GM19239 (cell line): ENCODE data around the gene INPP4B.
"Not testable (repeated sequence)": the region's sequence is repeated elsewhere in the genome, so short reads cannot be mapped to it uniquely, and the experiment has no call there.

ENCODE experiments used
- DNase-seq: peaks from one replicate; pipeline ENCODE4 v3.0.0; 2011; ENCODE audit warnings: low spot score; ENCODE audit not compliant: insufficient read length
- FAIRE-seq: peaks from 2 replicates; lab custom pipeline; 2011; peaks lifted over from hg19 to GRCh38; lab: Jason Lieb, UNC

The INPP4B gene

DNA sequence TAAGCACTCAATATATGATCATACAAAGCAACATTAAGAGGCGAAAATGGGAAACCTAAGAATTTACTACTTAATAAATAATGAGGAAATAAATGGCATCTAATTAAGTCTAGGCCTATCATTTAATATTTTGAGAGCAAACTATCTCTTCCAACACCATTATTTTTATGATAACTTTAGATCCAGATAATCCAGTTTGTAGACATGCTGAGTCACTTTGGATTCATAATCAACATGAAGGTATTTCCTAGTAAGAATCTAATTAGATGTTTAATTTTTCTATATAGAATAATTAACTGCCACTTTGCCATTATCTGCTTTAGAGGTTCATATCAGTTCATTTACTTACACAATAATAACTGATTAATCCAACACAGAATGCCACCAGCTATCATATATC, 336.2 kb downstream of the INPP4B start:
- DNase-seq: no peak
- no peak for FAIRE-seq

DNA sequence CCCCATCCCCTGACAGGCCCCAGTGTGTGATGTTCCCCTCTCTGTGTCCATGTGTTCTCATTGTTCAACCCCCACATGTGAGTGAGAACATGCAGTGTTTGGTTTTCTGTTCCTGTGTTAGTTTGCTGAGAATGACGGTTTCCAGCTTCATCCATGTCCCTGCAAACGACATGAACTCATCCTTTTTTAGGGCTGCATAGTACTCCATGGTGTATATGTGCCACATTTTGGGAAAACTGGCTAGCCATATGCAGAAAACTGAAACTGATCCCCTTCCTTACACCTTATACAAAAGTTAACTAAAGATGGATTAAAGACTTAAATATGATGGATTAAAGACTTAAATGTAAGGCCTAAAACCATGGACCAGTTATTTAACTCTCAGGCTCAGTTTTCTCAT, 336.7 kb downstream of the INPP4B start:
- not testable (repeated sequence) for DNase-seq, FAIRE-seq

DNA sequence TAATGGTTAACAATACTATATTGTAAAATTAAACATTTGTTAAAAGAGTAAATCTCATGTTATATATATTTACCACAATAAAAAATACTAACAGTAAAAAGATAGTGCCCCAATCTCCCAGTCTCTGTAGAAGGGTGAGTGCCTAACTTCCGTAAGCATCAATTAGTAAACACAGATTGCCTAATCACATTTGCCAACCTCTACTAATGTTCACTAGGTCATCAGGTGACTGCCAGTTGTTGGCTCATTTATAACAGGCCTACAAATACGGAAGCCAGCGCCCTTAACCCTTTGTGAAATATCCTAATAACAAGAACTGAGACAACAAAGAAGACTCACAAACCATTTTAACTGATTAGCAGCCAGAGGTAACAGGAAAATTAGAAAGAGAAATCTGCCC, 345.1 kb downstream of the INPP4B start:
- DNase-seq (no peak), FAIRE-seq (no peak)

GRCh38 chr4:142497606-142498005, 348.5 kb downstream of the INPP4B start:
- FAIRE-seq (no peak), DNase-seq (no peak)

GRCh38 chr4:142493255-142494110, 352.6 kb downstream of the INPP4B start:
- no peak for DNase-seq

GRCh38 chr4:142485452-142485851, 360.6 kb downstream of the INPP4B start:
- FAIRE-seq: no peak
- no peak for DNase-seq

More at GRCh38 chr4:142493255-142494110, 352.6 kb downstream of the INPP4B start:
- no peak for FAIRE-seq

GRCh38 chr4:142480244-142480643, 365.9 kb downstream of the INPP4B start:
- FAIRE-seq (no peak), DNase-seq (no peak)

DNA sequence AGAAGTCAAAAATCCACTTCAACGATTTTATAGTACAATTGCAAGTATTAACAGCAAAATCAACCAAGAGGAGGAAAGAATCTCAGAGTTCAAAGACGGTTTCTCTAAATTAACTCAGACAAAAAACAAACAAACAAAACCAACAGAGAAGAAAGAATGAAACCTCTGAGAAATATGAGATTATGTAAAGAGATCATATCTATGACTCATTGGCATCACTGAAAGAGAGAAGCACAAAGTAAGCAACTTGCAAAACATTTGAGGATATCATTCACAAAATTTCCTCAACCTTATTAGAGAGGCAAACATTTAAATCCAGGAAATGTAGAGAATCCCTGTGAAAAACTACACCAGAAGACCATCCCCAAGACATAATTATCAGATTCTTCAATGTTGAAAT, 370.4 kb downstream of the INPP4B start:
- FAIRE-seq (no peak), DNase-seq (no peak)

- no peak for DNase-seq
- FAIRE-seq: no peak
These were observed 371.6 kb downstream of the INPP4B start for GRCh38 chr4:142474398-142475087.

DNA sequence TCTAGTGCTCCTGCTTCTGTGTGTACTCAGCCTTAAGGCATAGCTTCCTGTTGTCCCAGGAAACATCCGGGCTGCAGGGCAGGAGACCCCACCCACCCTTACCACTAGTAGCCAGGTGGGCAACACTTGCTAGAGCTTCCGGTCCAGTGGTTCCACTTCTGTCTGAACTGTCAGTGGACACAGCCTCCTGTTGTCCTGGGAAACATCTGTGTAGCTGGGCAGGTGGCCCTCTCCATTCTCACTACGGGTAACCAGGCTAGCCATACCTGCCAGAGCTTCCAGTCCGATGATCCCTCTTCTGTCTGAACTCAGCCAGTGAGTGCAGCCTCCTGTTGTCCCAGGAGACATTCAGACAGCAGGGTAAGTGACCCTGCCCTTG, 372.2 kb downstream of the INPP4B start:
- DNase-seq: no peak

GRCh38 chr4:142473218-142473959, 372.7 kb downstream of the INPP4B start:
- FAIRE-seq: no peak
- DNase-seq: no peak

More for the DNA sequence above, 372.2 kb downstream of the INPP4B start:
- FAIRE-seq: no peak

- FAIRE-seq (no peak), DNase-seq (no peak)
These were observed 379.0 kb downstream of the INPP4B start for GRCh38 chr4:142467088-142467487.

- DNase-seq: no peak
- no peak for FAIRE-seq
These were observed 380.6 kb downstream of the INPP4B start for GRCh38 chr4:142465526-142465925.

DNA sequence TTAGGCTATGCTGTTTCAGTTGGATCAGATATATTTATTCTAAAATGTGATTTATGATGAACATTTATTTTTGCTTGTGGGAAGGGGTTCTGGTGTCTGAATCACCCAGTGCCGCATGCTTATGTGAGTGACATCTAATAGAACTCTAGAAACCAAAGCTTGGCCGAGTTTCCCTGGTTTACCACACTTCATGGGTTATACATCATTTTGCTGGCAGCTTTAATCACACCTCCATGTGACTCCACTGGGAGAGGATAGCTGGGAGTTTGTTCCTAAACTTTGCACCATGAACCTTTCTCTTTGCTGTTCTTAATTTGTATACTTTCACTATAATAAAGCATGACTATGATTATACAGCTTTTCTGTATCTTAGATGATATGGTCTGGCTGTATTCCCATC, 382.9 kb downstream of the INPP4B start:
- FAIRE-seq (no peak), DNase-seq (no peak)

- no peak for DNase-seq
- FAIRE-seq: no peak
These were observed 393.8 kb downstream of the INPP4B start for GRCh38 chr4:142452161-142452855.

DNA sequence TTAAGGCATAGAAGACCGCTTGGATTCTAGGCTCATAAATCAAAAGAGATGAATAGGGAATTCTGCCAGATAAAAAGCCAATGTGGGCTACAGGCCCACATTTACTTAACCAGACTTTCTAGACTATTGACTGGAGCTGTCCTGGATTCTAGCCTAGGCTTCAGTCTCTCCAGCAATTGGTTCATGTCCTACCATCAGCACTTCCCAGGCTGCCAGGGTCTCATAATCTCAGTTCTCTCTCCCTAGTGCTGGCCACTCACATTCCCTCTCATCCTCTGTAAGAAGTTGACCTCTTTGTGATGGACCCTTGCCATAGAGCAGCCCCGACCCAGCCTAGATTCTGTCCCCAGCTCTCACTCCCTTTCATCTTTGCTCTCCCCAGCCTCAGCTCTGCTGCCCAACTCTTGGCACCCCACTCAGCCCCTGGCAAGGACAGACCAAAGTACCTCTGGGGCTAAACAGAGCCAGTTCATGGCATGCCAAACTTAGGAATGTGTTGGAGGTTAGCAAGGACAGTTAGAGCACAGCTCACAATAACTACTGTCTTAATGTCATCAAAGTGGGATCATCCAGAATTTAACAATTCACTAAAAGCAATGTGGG, 396.2 kb downstream of the INPP4B start:
- no peak for DNase-seq
- no peak for FAIRE-seq

DNA sequence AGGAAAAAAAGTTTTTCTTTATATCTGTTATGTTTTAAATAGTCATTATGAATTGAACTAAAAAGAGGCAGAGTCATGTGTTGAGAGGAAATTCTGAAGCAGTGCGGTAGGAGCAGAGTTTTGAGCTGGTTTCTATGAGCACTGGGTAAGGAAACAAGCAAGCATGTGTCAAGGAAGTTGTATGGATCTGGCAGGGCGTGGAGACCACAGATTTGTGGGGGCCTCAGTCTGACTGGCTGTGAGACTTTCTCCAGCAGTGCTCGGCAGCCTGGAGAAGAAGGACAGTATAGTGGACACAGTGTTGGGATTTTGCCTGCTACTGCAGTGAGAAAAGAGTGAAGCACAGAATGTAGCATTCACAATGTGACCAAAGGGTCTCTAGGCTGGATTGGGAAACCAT, 399.1 kb downstream of the INPP4B start:
- no peak for FAIRE-seq
- DNase-seq: no peak

GRCh38 chr4:142443469-142443868, 402.6 kb downstream of the INPP4B start:
- no peak for FAIRE-seq
- no peak for DNase-seq

- DNase-seq (no peak), FAIRE-seq (no peak)
These were observed 406.0 kb downstream of the INPP4B start for GRCh38 chr4:142440093-142440492.
